WTC11 (cell line): ENCODE results near the gene WWOX.

Experiments used
- CTCF ChIP-seq: fragments of 200-600 bp; IDR thresholded peaks from 2 replicates; pipeline ENCODE4 v1.8.0; 2022; ENCODE audit warnings: antibody characterized with exemption
- NR2C2 ChIP-seq: sonication (generic); formaldehyde crosslinking; IDR thresholded peaks from 2 replicates; pipeline ENCODE4 v1.8.0; 2022; ENCODE audit warnings: mild to moderate bottlenecking, missing genetic modification reagents

GRCh38 chr16:79188115-79188738, 1088.8 kb downstream of the WWOX start:
- no peak for TF ChIP-seq CTCF
- TF ChIP-seq NR2C2 (CRISPR knock-in tag) = no peak
